ENCODE results near the gene PARD3.

Gene PARD3

DNA sequence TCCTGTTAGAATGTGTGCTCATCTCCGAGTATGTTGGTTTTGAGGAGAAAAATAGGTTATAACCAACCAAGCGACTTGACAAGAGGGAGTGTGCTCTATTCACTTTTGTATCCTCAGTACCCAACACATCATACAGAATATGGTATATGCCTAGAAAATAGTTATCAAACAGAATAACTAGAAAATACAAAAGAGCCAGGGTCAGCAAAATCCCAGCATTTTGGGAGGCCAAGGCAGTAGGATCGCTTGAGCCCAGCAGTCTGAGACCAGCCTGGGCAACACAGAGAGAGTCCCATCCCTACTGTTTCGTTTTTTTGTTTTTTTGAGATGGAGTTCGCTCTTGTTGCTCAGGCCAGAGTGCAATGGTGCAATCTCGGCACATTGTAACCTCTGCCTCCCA lies 257.9 kb downstream of the PARD3 start:
- no peaks in the 10 kb centered on the region for H3K9me3 ChIP-seq (ENCODE audit: control extremely low read depth in 1 of 5, control insufficient read depth in 4 of 5, insufficient read depth in 2 of 5, low read depth in 1 of 5, low read length in 4 of 5)
- no peaks in the 10 kb centered on the region for H3K4me1 ChIP-seq (ENCODE audit: control extremely low read depth in 1 of 4, control insufficient read depth in 4 of 4, insufficient read depth in 4 of 4, low read length in 3 of 4)
- ChIA-PET POLR2A (no interaction called here), CTCF (no interaction called here)
- H3K27me3 ChIP-seq (replicated peaks in 2 of 5; ENCODE audit: control insufficient read depth in 4 of 5, insufficient read depth in 5 of 5, low read length in 4 of 5), result peaks cover 0 to 2% (median 0%) of the 10 kb centered on the region in 5 experiments
- 94% methylated on average over 4 of the region's 6 CpGs for WGBS (ENCODE audit: insufficient coverage)
- H3K4me3 ChIP-seq (ENCODE audit: control insufficient read depth in 1 of 7, extremely low read depth in 1 of 7, insufficient read depth in 4 of 7, low read depth in 2 of 7, low read length in 6 of 7), result no peak overlapping the region
- H3K36me3 ChIP-seq (ENCODE audit: control insufficient read depth in 4 of 4, insufficient read depth in 4 of 4, low read length in 3 of 4), result no peaks in the 10 kb centered on the region
- no peak overlapping the region for H3K27ac ChIP-seq (ENCODE audit: insufficient read depth in 1 of 2, low read depth in 1 of 2, low read length in 2 of 2, poor library complexity in 1 of 2, severe bottlenecking in 2 of 2)
- no peak for DNase-seq

DNA sequence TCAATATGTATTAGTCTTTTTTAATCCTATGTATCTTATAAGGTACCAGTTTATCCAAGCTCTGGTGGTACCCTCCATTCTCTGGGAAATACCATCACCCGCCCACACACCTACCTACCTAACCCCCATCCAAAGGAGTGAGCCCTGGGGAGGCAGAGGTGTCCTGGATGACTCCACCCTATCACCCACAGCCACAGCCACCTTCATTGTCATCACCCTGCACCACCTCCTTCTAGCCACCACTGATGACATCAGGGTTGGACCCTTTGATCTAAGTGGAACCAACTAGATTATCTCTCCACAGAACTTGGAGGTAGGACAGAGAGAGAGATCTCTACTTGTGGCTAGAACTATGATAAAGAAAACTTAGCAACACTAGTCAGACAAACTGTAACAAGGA lies 259.4 kb downstream of the PARD3 start:
- Histone ChIP-seq H3K4me3 (ENCODE audit: control insufficient read depth in 1 of 7, extremely low read depth in 1 of 7, insufficient read depth in 4 of 7, low read depth in 2 of 7, low read length in 6 of 7) (no peak overlapping the region), H3K9me3 (ENCODE audit: control extremely low read depth in 1 of 5, control insufficient read depth in 4 of 5, insufficient read depth in 2 of 5, low read depth in 1 of 5, low read length in 4 of 5) (no peaks in the 10 kb centered on the region), H3K36me3 (ENCODE audit: control insufficient read depth in 4 of 4, insufficient read depth in 4 of 4, low read length in 3 of 4) (no peaks in the 10 kb centered on the region), H3K27me3 (replicated peaks in 2 of 5; ENCODE audit: control insufficient read depth in 4 of 5, insufficient read depth in 5 of 5, low read length in 4 of 5) (peaks cover 0 to 2% (median 0%) of the 10 kb centered on the region in 5 experiments), H3K27ac (ENCODE audit: insufficient read depth in 1 of 2, low read depth in 1 of 2, low read length in 2 of 2, poor library complexity in 1 of 2, severe bottlenecking in 2 of 2) (no peak overlapping the region), H3K4me1 (ENCODE audit: control extremely low read depth in 1 of 4, control insufficient read depth in 4 of 4, insufficient read depth in 4 of 4, low read length in 3 of 4) (no peaks in the 10 kb centered on the region)
- no CpG with 5 or more reads among the region's 1 CpG for WGBS (ENCODE audit: insufficient coverage)
- POLR2A ChIA-PET, result interaction anchor here (0.6 kb wide), 1 partner anchor 19 kb away, joined by 4 read pairs; no protein-coding TSS in a partner anchor
- DNase-seq, result no peak
- CTCF ChIA-PET, result no interaction called here

DNA sequence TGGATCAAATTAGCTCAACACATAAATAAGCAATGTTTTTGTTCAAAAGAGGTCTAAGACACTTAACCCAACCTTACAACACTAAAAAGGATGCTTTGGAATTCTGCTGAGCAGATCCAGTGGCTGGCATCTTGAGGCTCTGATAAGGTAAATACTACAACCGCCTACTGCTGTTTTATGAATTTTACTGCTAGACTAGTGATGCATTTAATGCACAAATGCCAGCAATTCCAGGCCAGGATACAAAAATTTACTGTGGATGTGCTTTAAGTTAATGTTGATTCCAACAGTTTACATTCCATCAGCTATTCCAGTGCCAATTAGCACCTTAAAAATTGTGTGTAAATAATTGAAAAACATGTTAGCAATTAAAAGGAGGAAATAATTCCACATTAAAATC lies 261.3 kb downstream of the PARD3 start:
- POLR2A ChIA-PET, result interaction anchor here (0.6 kb wide), 2 partner anchors 368 to 1204 kb away, joined by 3 read pairs; no protein-coding TSS in a partner anchor

DNA sequence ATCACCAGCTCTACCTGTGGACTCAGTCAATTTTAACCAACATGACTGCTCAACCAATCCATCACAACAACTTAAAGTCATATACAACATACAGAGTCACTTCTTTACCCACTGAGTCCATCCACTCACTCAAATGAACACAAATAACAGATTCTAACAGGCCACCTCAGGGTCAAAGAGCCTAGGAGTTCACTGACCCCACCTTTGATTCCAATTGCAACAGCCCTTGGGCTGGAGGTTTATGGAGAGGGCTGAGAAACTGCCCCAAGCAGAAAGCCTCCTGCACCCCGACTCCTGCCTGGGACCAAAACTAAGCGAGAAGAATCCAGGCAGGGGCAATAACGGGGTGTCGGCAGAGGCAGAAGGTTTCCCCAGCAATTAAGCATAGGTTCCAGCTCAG lies 263.8 kb downstream of the PARD3 start:
- peaks cover 0 to 2% (median 0%) of the 10 kb centered on the region in 5 experiments for H3K27me3 ChIP-seq (replicated peaks in 2 of 5; ENCODE audit: control insufficient read depth in 4 of 5, insufficient read depth in 5 of 5, low read length in 4 of 5)
- no peak for DNase-seq
- no peaks in the 10 kb centered on the region for H3K4me1 ChIP-seq (ENCODE audit: control extremely low read depth in 1 of 4, control insufficient read depth in 4 of 4, insufficient read depth in 4 of 4, low read length in 3 of 4)
- no peaks in the 10 kb centered on the region for H3K36me3 ChIP-seq (ENCODE audit: control insufficient read depth in 4 of 4, insufficient read depth in 4 of 4, low read length in 3 of 4)
- ChIA-PET CTCF (no interaction called here), POLR2A (no interaction called here)
- no peaks in the 10 kb centered on the region for H3K9me3 ChIP-seq (ENCODE audit: control extremely low read depth in 1 of 5, control insufficient read depth in 4 of 5, insufficient read depth in 2 of 5, low read depth in 1 of 5, low read length in 4 of 5)
- WGBS (ENCODE audit: insufficient coverage), result 97% methylated on average over 4 of the region's 4 CpGs
- no peak overlapping the region for H3K4me3 ChIP-seq (ENCODE audit: control insufficient read depth in 1 of 7, extremely low read depth in 1 of 7, insufficient read depth in 4 of 7, low read depth in 2 of 7, low read length in 6 of 7)
- no peak overlapping the region for H3K27ac ChIP-seq (ENCODE audit: insufficient read depth in 1 of 2, low read depth in 1 of 2, low read length in 2 of 2, poor library complexity in 1 of 2, severe bottlenecking in 2 of 2)

More for the DNA sequence above, 261.3 kb downstream of the PARD3 start:
- CTCF ChIA-PET, result no interaction called here
- Histone ChIP-seq H3K27ac (ENCODE audit: insufficient read depth in 1 of 2, low read depth in 1 of 2, low read length in 2 of 2, poor library complexity in 1 of 2, severe bottlenecking in 2 of 2) (no peak overlapping the region), H3K4me1 (ENCODE audit: control extremely low read depth in 1 of 4, control insufficient read depth in 4 of 4, insufficient read depth in 4 of 4, low read length in 3 of 4) (no peaks in the 10 kb centered on the region), H3K36me3 (ENCODE audit: control insufficient read depth in 4 of 4, insufficient read depth in 4 of 4, low read length in 3 of 4) (no peaks in the 10 kb centered on the region), H3K9me3 (ENCODE audit: control extremely low read depth in 1 of 5, control insufficient read depth in 4 of 5, insufficient read depth in 2 of 5, low read depth in 1 of 5, low read length in 4 of 5) (no peaks in the 10 kb centered on the region), H3K4me3 (ENCODE audit: control insufficient read depth in 1 of 7, extremely low read depth in 1 of 7, insufficient read depth in 4 of 7, low read depth in 2 of 7, low read length in 6 of 7) (no peak overlapping the region), H3K27me3 (replicated peaks in 2 of 5; ENCODE audit: control insufficient read depth in 4 of 5, insufficient read depth in 5 of 5, low read length in 4 of 5) (peaks cover 0 to 2% (median 0%) of the 10 kb centered on the region in 5 experiments)
- no peak for DNase-seq
- 50% methylated on average over 1 of the region's 1 CpG for WGBS (ENCODE audit: insufficient coverage)

DNA sequence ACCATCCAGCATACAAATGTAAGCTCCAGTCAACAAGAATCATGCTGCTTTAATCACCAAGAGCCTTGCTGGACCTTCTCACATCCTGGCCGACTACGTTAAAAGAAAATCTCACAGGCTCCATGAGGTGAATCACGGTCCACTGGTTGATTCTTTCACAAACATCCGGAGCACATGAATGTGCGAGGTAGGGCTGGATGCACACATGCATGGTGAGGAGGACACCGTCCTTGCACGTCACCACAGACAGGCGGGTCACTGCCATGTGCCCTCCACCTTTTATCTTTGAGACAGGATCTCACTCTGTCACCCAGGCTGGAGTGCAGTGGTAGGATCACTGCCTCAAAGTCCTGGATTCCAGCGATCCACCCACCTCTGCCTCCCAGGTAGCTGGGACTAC lies 265.1 kb downstream of the PARD3 start:
- Histone ChIP-seq H3K4me3 (ENCODE audit: control insufficient read depth in 1 of 7, extremely low read depth in 1 of 7, insufficient read depth in 4 of 7, low read depth in 2 of 7, low read length in 6 of 7) (no peak overlapping the region), H3K27ac (ENCODE audit: insufficient read depth in 1 of 2, low read depth in 1 of 2, low read length in 2 of 2, poor library complexity in 1 of 2, severe bottlenecking in 2 of 2) (no peak overlapping the region), H3K36me3 (ENCODE audit: control insufficient read depth in 4 of 4, insufficient read depth in 4 of 4, low read length in 3 of 4) (no peaks in the 10 kb centered on the region), H3K27me3 (replicated peaks in 2 of 5; ENCODE audit: control insufficient read depth in 4 of 5, insufficient read depth in 5 of 5, low read length in 4 of 5) (peaks cover 0 to 2% (median 0%) of the 10 kb centered on the region in 5 experiments), H3K9me3 (ENCODE audit: control extremely low read depth in 1 of 5, control insufficient read depth in 4 of 5, insufficient read depth in 2 of 5, low read depth in 1 of 5, low read length in 4 of 5) (no peaks in the 10 kb centered on the region), H3K4me1 (ENCODE audit: control extremely low read depth in 1 of 4, control insufficient read depth in 4 of 4, insufficient read depth in 4 of 4, low read length in 3 of 4) (no peaks in the 10 kb centered on the region)
- ChIA-PET CTCF (no interaction called here), POLR2A (no interaction called here)
- no peak for DNase-seq
- WGBS (ENCODE audit: insufficient coverage), result 100% methylated on average over 7 of the region's 9 CpGs

DNA sequence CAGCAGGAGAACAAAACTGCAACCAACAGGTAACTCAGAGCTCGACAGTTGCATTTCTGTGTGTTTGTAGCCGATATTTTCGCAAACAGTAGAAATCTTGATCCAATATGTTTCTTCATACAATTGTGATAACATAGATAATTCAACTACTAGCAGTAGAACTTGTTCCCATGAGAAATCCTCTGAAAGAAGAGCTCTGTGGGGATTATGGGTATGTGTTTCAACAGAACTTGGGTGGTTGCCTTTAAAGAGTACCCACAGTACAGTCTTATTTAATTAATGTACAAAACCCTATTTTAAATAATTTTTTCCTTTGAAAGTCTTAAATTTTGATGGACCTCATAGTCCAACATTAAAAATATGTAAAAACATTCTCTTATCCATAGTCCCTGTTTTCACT lies 266.1 kb downstream of the PARD3 start:
- Histone ChIP-seq H3K4me3 (ENCODE audit: control insufficient read depth in 1 of 7, extremely low read depth in 1 of 7, insufficient read depth in 4 of 7, low read depth in 2 of 7, low read length in 6 of 7) (no peak overlapping the region), H3K9me3 (ENCODE audit: control extremely low read depth in 1 of 5, control insufficient read depth in 4 of 5, insufficient read depth in 2 of 5, low read depth in 1 of 5, low read length in 4 of 5) (no peaks in the 10 kb centered on the region), H3K27ac (ENCODE audit: insufficient read depth in 1 of 2, low read depth in 1 of 2, low read length in 2 of 2, poor library complexity in 1 of 2, severe bottlenecking in 2 of 2) (no peak overlapping the region), H3K27me3 (replicated peaks in 2 of 5; ENCODE audit: control insufficient read depth in 4 of 5, insufficient read depth in 5 of 5, low read length in 4 of 5) (peaks cover 0 to 2% (median 0%) of the 10 kb centered on the region in 5 experiments), H3K4me1 (ENCODE audit: control extremely low read depth in 1 of 4, control insufficient read depth in 4 of 4, insufficient read depth in 4 of 4, low read length in 3 of 4) (no peaks in the 10 kb centered on the region), H3K36me3 (ENCODE audit: control insufficient read depth in 4 of 4, insufficient read depth in 4 of 4, low read length in 3 of 4) (no peaks in the 10 kb centered on the region)
- WGBS (ENCODE audit: insufficient coverage), result no CpG with 5 or more reads among the region's 3 CpGs
- POLR2A ChIA-PET, result no interaction called here
- no peak for DNase-seq
- CTCF ChIA-PET, result no interaction called here

DNA sequence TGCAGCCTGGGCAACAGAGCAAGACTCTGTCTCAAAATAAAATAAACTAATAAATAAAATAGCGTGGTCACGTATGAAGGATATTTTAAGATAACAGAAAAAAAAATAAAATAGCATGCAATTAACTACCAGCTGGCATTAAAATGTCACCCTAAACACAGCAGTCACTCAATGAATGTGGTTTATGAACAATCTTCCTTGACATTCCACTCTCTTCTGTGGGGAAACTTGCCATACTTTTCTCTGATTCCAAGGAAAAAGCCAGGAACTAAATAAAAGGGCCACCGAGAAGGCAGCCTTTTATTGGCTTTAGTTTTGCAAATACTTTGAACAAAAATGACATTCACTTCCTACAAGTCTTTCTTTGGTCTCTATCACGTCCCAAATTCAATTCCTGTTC lies 266.6 kb downstream of the PARD3 start:
- POLR2A ChIA-PET, result no interaction called here

More for the DNA sequence above, 266.6 kb downstream of the PARD3 start:
- Histone ChIP-seq H3K9me3 (ENCODE audit: control extremely low read depth in 1 of 5, control insufficient read depth in 4 of 5, insufficient read depth in 2 of 5, low read depth in 1 of 5, low read length in 4 of 5) (no peaks in the 10 kb centered on the region), H3K4me3 (ENCODE audit: control insufficient read depth in 1 of 7, extremely low read depth in 1 of 7, insufficient read depth in 4 of 7, low read depth in 2 of 7, low read length in 6 of 7) (no peak overlapping the region), H3K27me3 (replicated peaks in 2 of 5; ENCODE audit: control insufficient read depth in 4 of 5, insufficient read depth in 5 of 5, low read length in 4 of 5) (peaks cover 0 to 2% (median 0%) of the 10 kb centered on the region in 5 experiments), H3K36me3 (ENCODE audit: control insufficient read depth in 4 of 4, insufficient read depth in 4 of 4, low read length in 3 of 4) (no peaks in the 10 kb centered on the region), H3K4me1 (ENCODE audit: control extremely low read depth in 1 of 4, control insufficient read depth in 4 of 4, insufficient read depth in 4 of 4, low read length in 3 of 4) (no peaks in the 10 kb centered on the region), H3K27ac (ENCODE audit: insufficient read depth in 1 of 2, low read depth in 1 of 2, low read length in 2 of 2, poor library complexity in 1 of 2, severe bottlenecking in 2 of 2) (no peak overlapping the region)
- CTCF ChIA-PET, result no interaction called here
- WGBS (ENCODE audit: insufficient coverage), result 100% methylated on average over 2 of the region's 4 CpGs
- DNase-seq, result no peak
